GM18868 (cell line): ENCODE measurements around the gene WDR1.

ENCODE experiments used
- ATAC-seq: cut with Tn5 transposase; IDR thresholded peaks from one replicate; pipeline ENCODE4 v1.9.1; 2021; ENCODE audit warnings: mild to moderate bottlenecking, moderate library complexity; ENCODE audit not compliant: unreplicated experiment

Gene WDR1

GRCh38 chr4:10050261-10050661, 66.3 kb downstream of the WDR1 start:
- no peak for ATAC-seq

GRCh38 chr4:10048941-10049697, 67.5 kb downstream of the WDR1 start:
- no peak for ATAC-seq

GRCh38 chr4:10047967-10048366, 68.6 kb downstream of the WDR1 start:
- ATAC-seq = no peak

GRCh38 chr4:10046471-10046870, 70.1 kb downstream of the WDR1 start:
- no peak for ATAC-seq

GRCh38 chr4:10045481-10045880, 71.1 kb downstream of the WDR1 start:
- no peak for ATAC-seq

- no peak for ATAC-seq
Measured at GRCh38 chr4:10041036-10041435, 75.6 kb downstream of the WDR1 start.

- no peak for ATAC-seq
Measured at GRCh38 chr4:10040049-10040892, 76.3 kb downstream of the WDR1 start.

- no peak for ATAC-seq
Measured at GRCh38 chr4:10036807-10037342, 79.7 kb downstream of the WDR1 start.

- ATAC-seq = no peak
Measured at GRCh38 chr4:10035130-10035529, 81.5 kb downstream of the WDR1 start.

- ATAC-seq = no peak
Measured at GRCh38 chr4:10034612-10035104, 81.9 kb downstream of the WDR1 start.

GRCh38 chr4:10034136-10034535, 82.5 kb downstream of the WDR1 start:
- no peak for ATAC-seq

GRCh38 chr4:10033191-10033881, 83.3 kb downstream of the WDR1 start:
- peak; percentile 79 for ATAC-seq

GRCh38 chr4:10032625-10033024, 84.0 kb downstream of the WDR1 start:
- ATAC-seq = no peak

- ATAC-seq = no peak
Measured at GRCh38 chr4:10031668-10032590, 84.7 kb downstream of the WDR1 start.

GRCh38 chr4:10030972-10031667, 85.5 kb downstream of the WDR1 start:
- no peak for ATAC-seq

GRCh38 chr4:10029403-10029802, 87.2 kb downstream of the WDR1 start:
- ATAC-seq = no peak

GRCh38 chr4:10028910-10029309, 87.7 kb downstream of the WDR1 start:
- no peak for ATAC-seq

- no peak for ATAC-seq
Measured at GRCh38 chr4:10026485-10026884, 90.1 kb downstream of the WDR1 start.

- no peak for ATAC-seq
Measured at GRCh38 chr4:10025230-10025806, 91.3 kb downstream of the WDR1 start.
